Stomach smooth muscle (tissue), 2 donors: ENCODE measurements around the gene TPSAB1.

ENCODE experiments used
- H3K27ac ChIP-seq: one replicate; pipeline ENCODE4 v1.7.0; 2013; ENCODE audit warnings: mild to moderate bottlenecking, low read length, inconsistent platforms
- H3K27me3 ChIP-seq, 2 donors: one replicate each; pipeline ENCODE4 v1.7.0; 2013; ENCODE audit warnings: low read length in 2 of 2; ENCODE audit not compliant: insufficient read depth in 2 of 2, control insufficient read depth in 1 of 2
- H3K36me3 ChIP-seq, 2 donors: one replicate each; pipeline ENCODE4 v1.7.0; 2013; ENCODE audit warnings: low read length in 2 of 2; ENCODE audit not compliant: control insufficient read depth in 2 of 2, insufficient read depth in 2 of 2
- H3K4me1 ChIP-seq: one replicate; pipeline ENCODE4 v1.7.0; 2013; ENCODE audit warnings: low read length; ENCODE audit not compliant: control insufficient read depth, insufficient read depth
- H3K4me3 ChIP-seq, 2 donors: one replicate each; pipeline ENCODE4 v1.7.0; 2013; ENCODE audit warnings: low read length in 2 of 2
- H3K9ac ChIP-seq, 2 donors: one replicate each; pipeline ENCODE4 v1.7.0; 2013; ENCODE audit warnings: low read length in 2 of 2, mild to moderate bottlenecking in 1 of 2
- H3K9me3 ChIP-seq, 2 donors: one replicate each; pipeline ENCODE4 v1.7.0; 2013; ENCODE audit warnings: low read length in 2 of 2; ENCODE audit not compliant: control insufficient read depth in 2 of 2
- donor health status: healthy.
- donor health status: Pancreatic carcinoma.

The TPSAB1 gene

GRCh38 chr16:1272453-1273198 lies 32.1 kb downstream of the TPSAB1 start:
- Histone ChIP-seq H3K9me3 (no peaks in the 10 kb centered on the region), H3K4me3 (no peak overlapping the region), H3K4me1 (peaks cover 9% of the 10 kb centered on the region), H3K27ac (no peak overlapping the region), H3K27me3 (peaks cover 7 to 14% of the 10 kb centered on the region in 2 donors), H3K36me3 (no peaks in the 10 kb centered on the region), H3K9ac (no peak overlapping the region)

GRCh38 chr16:1273816-1274215 lies 33.3 kb downstream of the TPSAB1 start:
- no peak overlapping the region for H3K27ac ChIP-seq
- H3K9ac ChIP-seq, result no peak overlapping the region
- peaks cover 9% of the 10 kb centered on the region for H3K4me1 ChIP-seq
- no peak overlapping the region for H3K4me3 ChIP-seq
- H3K36me3 ChIP-seq, result no peaks in the 10 kb centered on the region
- H3K9me3 ChIP-seq, result no peaks in the 10 kb centered on the region
- peaks cover 16 to 19% of the 10 kb centered on the region in 2 donors for H3K27me3 ChIP-seq

GRCh38 chr16:1274767-1275166 lies 34.3 kb downstream of the TPSAB1 start:
- Histone ChIP-seq H3K27me3 (peaks cover 17 to 19% of the 10 kb centered on the region in 2 donors), H3K36me3 (no peaks in the 10 kb centered on the region), H3K9ac (no peak overlapping the region), H3K4me1 (peaks cover 9% of the 10 kb centered on the region), H3K9me3 (no peaks in the 10 kb centered on the region), H3K27ac (no peak overlapping the region), H3K4me3 (no peak overlapping the region)

GRCh38 chr16:1275791-1276579 lies 35.5 kb downstream of the TPSAB1 start:
- Histone ChIP-seq H3K27me3 (peaks cover 13 to 19% of the 10 kb centered on the region in 2 donors), H3K27ac (no peak overlapping the region), H3K36me3 (no peaks in the 10 kb centered on the region), H3K9me3 (no peaks in the 10 kb centered on the region), H3K9ac (no peak overlapping the region), H3K4me3 (no peak overlapping the region), H3K4me1 (peaks cover 9% of the 10 kb centered on the region)

GRCh38 chr16:1276580-1276878 lies 36.0 kb downstream of the TPSAB1 start:
- Histone ChIP-seq H3K27me3 (peaks cover 11 to 19% of the 10 kb centered on the region in 2 donors), H3K36me3 (no peaks in the 10 kb centered on the region)

GRCh38 chr16:1277151-1277598 lies 36.7 kb downstream of the TPSAB1 start:
- Histone ChIP-seq H3K27ac (no peak overlapping the region), H3K36me3 (no peaks in the 10 kb centered on the region), H3K4me3 (no peak overlapping the region), H3K9me3 (no peaks in the 10 kb centered on the region), H3K27me3 (peaks cover 8 to 19% of the 10 kb centered on the region in 2 donors), H3K4me1 (peaks cover under 1% of the 10 kb centered on the region), H3K9ac (no peak overlapping the region)

More at GRCh38 chr16:1276580-1276878, 36.0 kb downstream of the TPSAB1 start:
- Histone ChIP-seq H3K4me3 (no peak overlapping the region), H3K27ac (no peak overlapping the region), H3K9ac (no peak overlapping the region), H3K9me3 (no peaks in the 10 kb centered on the region), H3K4me1 (peaks cover 7% of the 10 kb centered on the region)

- H3K27me3 ChIP-seq, result peaks cover 8 to 19% of the 10 kb centered on the region in 2 donors
- no peaks in the 10 kb centered on the region for H3K36me3 ChIP-seq
Observed at GRCh38 chr16:1277617-1278282, 37.2 kb downstream of the TPSAB1 start.

GRCh38 chr16:1278477-1278876 lies 38.0 kb downstream of the TPSAB1 start:
- Histone ChIP-seq H3K27me3 (peaks cover 5 to 19% of the 10 kb centered on the region in 2 donors), H3K27ac (no peak overlapping the region), H3K36me3 (no peaks in the 10 kb centered on the region), H3K4me3 (no peak overlapping the region), H3K9me3 (no peaks in the 10 kb centered on the region), H3K9ac (no peak overlapping the region), H3K4me1 (no peaks in the 10 kb centered on the region)

More at GRCh38 chr16:1277617-1278282, 37.2 kb downstream of the TPSAB1 start:
- Histone ChIP-seq H3K9me3 (no peaks in the 10 kb centered on the region), H3K4me3 (no peak overlapping the region), H3K4me1 (no peaks in the 10 kb centered on the region), H3K9ac (no peak overlapping the region), H3K27ac (no peak overlapping the region)

GRCh38 chr16:1279081-1279944 lies 38.8 kb downstream of the TPSAB1 start:
- Histone ChIP-seq H3K9me3 (no peaks in the 10 kb centered on the region), H3K4me3 (no peak overlapping the region), H3K4me1 (no peaks in the 10 kb centered on the region), H3K27ac (no peak overlapping the region), H3K9ac (no peak overlapping the region), H3K27me3 (peaks cover 5 to 21% of the 10 kb centered on the region in 2 donors), H3K36me3 (no peaks in the 10 kb centered on the region)
